A673 (cell line): ENCODE results near the gene DCP1B. TPM values are rescaled to one million over a fixed set of nuclear protein-coding genes. Genes with fewer than 3 reads are reported as not detected.

Source experiments
- BruUV-seq: library from RNA; stranded (reverse); fragments of 400-500 nt; replicated peaks from 2 replicates; lab custom pipeline; 2021; lab: Mats Ljungman, UMichigan
- CTCF ChIA-PET: fragments of 300-600 bp; sonication (Branson Sonifier 250); formaldehyde crosslinking; loops from one replicate; lab custom pipeline; 2022; ENCODE audit warnings: antibody characterized with exemption; lab: Charles Lee
- POLR2A ChIA-PET: fragments of 300-600 bp; sonication (Branson Sonifier 250); formaldehyde crosslinking; loops from one replicate; lab custom pipeline; 2022; ENCODE audit warnings: antibody characterized with exemption; ENCODE audit not compliant: low non-redundant PET; lab: Charles Lee
- DNase-seq: peaks from one replicate; pipeline ENCODE4 v3.0.0-alpha.2; 2015; ENCODE audit warnings: low spot score
- H3K27ac ChIP-seq: fragments of 200-600 bp; sonication (generic); 2 replicates; pipeline ENCODE4 v1.5.1; 2016; ENCODE audit warnings: mixed run types, low read depth, mild to moderate bottlenecking, mixed read lengths, antibody characterized with exemption, low read length; ENCODE audit not compliant: poor library complexity, severe bottlenecking
- H3K27me3 ChIP-seq: fragments of 200-600 bp; sonication (generic); replicated peaks from 2 replicates; pipeline ENCODE4 v1.6.1; 2017; ENCODE audit warnings: mixed run types, low read depth, mild to moderate bottlenecking, mixed read lengths, antibody characterized with exemption, low read length; ENCODE audit not compliant: insufficient read depth, poor library complexity
- H3K36me3 ChIP-seq: fragments of 200-600 bp; sonication (generic); 2 replicates; pipeline ENCODE4 v1.6.1; 2016; ENCODE audit warnings: mixed run types, mild to moderate bottlenecking, mixed read lengths, antibody characterized with exemption, low read length; ENCODE audit not compliant: insufficient read depth, poor library complexity, severe bottlenecking
- H3K4me1 ChIP-seq: fragments of 200-600 bp; sonication (generic); 2 replicates; pipeline ENCODE4 v1.6.1; 2017; ENCODE audit warnings: mixed run types, mild to moderate bottlenecking, mixed read lengths, antibody characterized with exemption, low read length; ENCODE audit not compliant: insufficient read depth, poor library complexity, severe bottlenecking
- H3K4me3 ChIP-seq: fragments of 200-600 bp; sonication (generic); 2 replicates; pipeline ENCODE4 v1.5.1; 2016; ENCODE audit warnings: low read depth, mixed run types, mild to moderate bottlenecking, mixed read lengths, low read length; ENCODE audit not compliant: poor library complexity, severe bottlenecking
- H3K9me3 ChIP-seq: fragments of 200-600 bp; sonication (generic); 2 replicates; pipeline ENCODE4 v1.6.1; 2016; ENCODE audit warnings: mixed run types, low read depth, mild to moderate bottlenecking, mixed read lengths, antibody characterized with exemption, low read length; ENCODE audit not compliant: poor library complexity, severe bottlenecking
- EZH2 ChIP-seq: fragments of 200-600 bp; sonication (generic); IDR thresholded peaks from 2 replicates; pipeline ENCODE4 v1.6.1; 2017; ENCODE audit warnings: borderline replicate concordance, low read depth, mild to moderate bottlenecking, mixed read lengths, antibody characterized with exemption, low read length; ENCODE audit not compliant: poor library complexity, severe bottlenecking
- intact Hi-C: fragments of 100-400 bp; cut with micrococcal nuclease; formaldehyde crosslinking; loops from one replicate; pipeline ENCODE4 v1.10.0; 2022; ENCODE audit not compliant: unreplicated experiment
- total RNA-seq: library from RNA; stranded (reverse); gene quantifications from 2 replicates; pipeline ENCODE4 v1.2.3, GENCODE V29; 2021
- TF ChIP-seq, protein P1 (sequence below): fragments of 300-800, 200-600 bp; sonication (generic); conservative IDR thresholded peaks from 2 replicates; pipeline ENCODE4 v1.5.1; 2017; ENCODE audit warnings: low read depth, mild to moderate bottlenecking, antibody characterized with exemption, low read length, moderate library complexity, mixed read lengths

The DCP1B gene
- total RNA-seq, 1 experiment from 2014 or later = 8.8 TPM

DNA sequence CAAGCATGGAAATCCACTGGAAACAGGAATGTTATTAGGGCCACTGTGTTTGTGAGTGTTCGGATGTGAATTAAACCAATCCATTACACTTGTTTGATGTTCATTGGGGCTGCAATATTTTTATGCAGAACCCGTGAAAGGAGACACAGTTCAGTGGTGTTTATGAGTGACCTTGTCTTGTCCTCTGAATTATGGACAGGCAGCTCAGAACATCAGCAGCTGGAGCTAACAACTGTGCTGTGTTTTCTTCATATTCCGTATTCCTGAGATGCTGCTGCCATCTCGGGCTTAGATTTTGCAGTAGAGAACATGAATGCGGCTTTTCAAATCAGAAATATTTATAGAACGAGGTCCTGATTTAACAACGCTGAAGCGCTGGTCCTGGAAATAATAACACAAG, 28.2 kb upstream of the DCP1B start:
- POLR2A ChIA-PET = no interaction called here

DNA sequence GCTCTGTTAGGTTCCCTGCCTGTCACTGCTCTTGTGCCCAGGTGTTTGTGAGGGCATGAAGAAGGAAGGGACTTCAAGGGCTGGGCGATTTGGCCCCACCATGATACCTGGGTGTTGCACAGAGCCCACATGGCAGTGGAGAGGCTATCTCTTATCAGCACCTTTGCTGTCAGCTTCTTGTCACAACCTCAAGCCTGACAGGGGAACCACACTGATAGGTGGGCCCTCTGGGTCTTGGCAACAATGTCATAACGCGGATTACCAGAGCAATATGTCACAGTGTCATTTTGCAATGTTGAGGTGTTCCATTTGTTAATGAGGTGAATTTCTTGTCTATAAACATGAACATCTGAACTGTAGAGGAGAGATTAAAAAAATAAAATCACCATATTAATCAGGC, 25.6 kb upstream of the DCP1B start:
- no peaks in the 10 kb centered on the region for H3K36me3 ChIP-seq
- H3K27me3 ChIP-seq = peaks cover 32% of the 10 kb centered on the region
- POLR2A ChIA-PET = no interaction called here
- TF ChIP-seq, protein P1, sequence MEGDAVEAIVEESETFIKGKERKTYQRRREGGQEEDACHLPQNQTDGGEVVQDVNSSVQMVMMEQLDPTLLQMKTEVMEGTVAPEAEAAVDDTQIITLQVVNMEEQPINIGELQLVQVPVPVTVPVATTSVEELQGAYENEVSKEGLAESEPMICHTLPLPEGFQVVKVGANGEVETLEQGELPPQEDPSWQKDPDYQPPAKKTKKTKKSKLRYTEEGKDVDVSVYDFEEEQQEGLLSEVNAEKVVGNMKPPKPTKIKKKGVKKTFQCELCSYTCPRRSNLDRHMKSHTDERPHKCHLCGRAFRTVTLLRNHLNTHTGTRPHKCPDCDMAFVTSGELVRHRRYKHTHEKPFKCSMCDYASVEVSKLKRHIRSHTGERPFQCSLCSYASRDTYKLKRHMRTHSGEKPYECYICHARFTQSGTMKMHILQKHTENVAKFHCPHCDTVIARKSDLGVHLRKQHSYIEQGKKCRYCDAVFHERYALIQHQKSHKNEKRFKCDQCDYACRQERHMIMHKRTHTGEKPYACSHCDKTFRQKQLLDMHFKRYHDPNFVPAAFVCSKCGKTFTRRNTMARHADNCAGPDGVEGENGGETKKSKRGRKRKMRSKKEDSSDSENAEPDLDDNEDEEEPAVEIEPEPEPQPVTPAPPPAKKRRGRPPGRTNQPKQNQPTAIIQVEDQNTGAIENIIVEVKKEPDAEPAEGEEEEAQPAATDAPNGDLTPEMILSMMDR = no peak
- TF ChIP-seq EZH2 = no peak
- no peak for DNase-seq
- H3K27ac ChIP-seq = no peak overlapping the region
- intact Hi-C loops = loop anchor here (10.0 kb wide), 1 partner anchor 235 kb away; no protein-coding TSS in a partner anchor
- peaks cover 3% of the 10 kb centered on the region for H3K4me1 ChIP-seq
- no peaks in the 10 kb centered on the region for H3K9me3 ChIP-seq
- CTCF ChIA-PET = no interaction called here
- H3K4me3 ChIP-seq = no peak overlapping the region
- BruUV-seq = no TSS peak

More for the DNA sequence above, 28.2 kb upstream of the DCP1B start:
- intact Hi-C loops = loop anchor here (10.0 kb wide), 1 partner anchor 238 kb away; no protein-coding TSS in a partner anchor
- peaks cover 11% of the 10 kb centered on the region for H3K4me1 ChIP-seq
- no peaks in the 10 kb centered on the region for H3K36me3 ChIP-seq
- no peak for TF ChIP-seq EZH2
- TF ChIP-seq, protein P1 = no peak
- H3K27me3 ChIP-seq = peaks cover 19% of the 10 kb centered on the region
- no peak for DNase-seq
- no peak overlapping the region for H3K4me3 ChIP-seq
- BruUV-seq = no TSS peak
- CTCF ChIA-PET = no interaction called here
- no peak overlapping the region for H3K27ac ChIP-seq
- no peaks in the 10 kb centered on the region for H3K9me3 ChIP-seq

DNA sequence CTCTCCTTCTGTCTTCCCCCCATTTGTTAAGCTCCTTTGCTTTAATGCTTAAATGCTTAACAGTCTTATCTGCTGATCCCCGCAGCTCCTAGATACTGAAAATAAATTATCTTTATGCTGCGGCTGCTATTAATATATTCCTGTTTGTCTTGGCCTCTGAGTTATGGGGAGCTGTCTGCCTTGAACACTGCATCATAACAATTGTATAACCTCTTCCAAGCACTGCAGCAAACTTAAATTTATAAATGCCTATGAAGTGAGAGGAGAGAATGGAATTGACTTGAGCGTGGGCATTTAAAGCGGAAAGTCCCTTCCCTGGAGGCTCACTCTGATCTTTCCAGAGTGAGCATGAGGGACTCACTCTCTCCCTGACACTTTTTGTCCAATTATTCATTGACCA, 23.1 kb upstream of the DCP1B start:
- Histone ChIP-seq H3K4me1 (no peaks in the 10 kb centered on the region), H3K9me3 (no peaks in the 10 kb centered on the region), H3K4me3 (no peak overlapping the region), H3K27me3 (peaks cover 26% of the 10 kb centered on the region), H3K36me3 (no peaks in the 10 kb centered on the region), H3K27ac (no peak overlapping the region)
- BruUV-seq = no TSS peak
- intact Hi-C loops = no loop called here
- TF ChIP-seq EZH2 = no peak
- TF ChIP-seq, protein P1 = no peak
- CTCF ChIA-PET = no interaction called here
- no peak for DNase-seq
- POLR2A ChIA-PET = no interaction called here
